ENCODE results near the gene FBXO28.
"Not testable (repeated sequence)": the region's sequence is repeated elsewhere in the genome, so short reads cannot be mapped to it uniquely, and the experiment has no call there.

Gene FBXO28

DNA sequence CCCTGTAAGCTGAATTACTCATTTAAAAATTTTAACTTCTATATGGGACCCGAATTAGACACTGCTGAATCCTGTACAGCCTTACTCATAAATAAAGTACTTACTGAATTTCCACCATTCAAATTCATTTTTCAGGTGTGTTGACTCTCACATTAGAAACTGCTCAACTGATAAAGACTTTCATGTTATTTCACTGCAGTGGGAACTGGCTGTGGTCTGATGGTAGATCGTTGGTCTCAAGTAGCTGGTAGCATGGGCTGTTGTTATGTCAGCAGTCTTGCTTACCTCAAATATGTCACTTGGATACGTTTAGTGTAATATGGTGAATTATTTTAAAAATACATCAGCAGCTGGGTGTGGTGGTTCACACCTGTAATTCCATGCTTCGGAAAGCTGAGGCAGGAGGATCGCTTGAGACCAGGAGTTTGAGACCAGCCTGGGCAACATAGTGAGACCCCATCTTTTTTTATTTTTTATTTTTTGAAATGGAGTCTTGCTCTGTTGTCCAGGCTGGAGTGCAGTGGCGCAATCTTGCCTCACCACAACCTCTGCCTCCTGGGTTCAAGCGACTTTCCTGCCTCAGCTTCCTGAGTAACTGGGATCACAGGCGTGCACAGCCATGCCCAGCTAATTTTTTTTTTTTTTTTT, 79.5 kb downstream of the FBXO28 start:
- DNase-seq, result no peak

DNA sequence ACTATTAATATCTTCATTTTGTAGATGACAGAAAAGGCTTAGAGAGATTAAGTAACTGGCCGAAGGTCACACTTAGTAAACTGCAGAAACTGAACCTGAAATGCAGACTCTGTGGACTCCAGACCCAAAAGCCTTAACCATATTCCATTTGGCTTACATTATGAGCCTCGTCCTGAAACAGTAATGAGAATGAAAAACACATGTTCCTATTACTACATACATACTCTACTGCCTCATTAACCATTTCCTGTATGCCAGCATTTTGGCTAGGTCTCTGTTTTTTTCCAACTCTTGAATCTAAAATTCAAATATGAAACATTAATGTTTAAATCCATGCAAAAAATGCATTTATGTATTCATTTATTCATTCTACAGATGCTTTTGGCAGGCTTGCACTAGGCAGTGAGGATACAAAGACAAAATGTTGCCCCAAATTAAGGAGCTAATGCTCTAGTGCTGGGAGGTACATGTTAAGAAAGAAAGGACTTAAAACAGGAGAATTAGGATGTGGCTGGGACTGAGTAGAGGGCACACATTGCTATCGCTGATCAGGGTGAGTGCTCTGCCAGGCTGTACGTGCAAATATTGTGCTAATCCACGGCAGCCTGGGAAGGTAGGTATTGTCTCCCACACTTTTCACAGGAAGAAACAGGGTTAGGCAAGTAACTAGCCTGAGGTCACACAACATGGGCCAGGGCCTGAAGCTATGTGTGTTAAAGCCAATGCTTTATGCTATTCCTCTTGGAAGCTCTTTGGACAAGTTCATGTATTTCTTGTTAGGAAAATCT, 83.1 kb downstream of the FBXO28 start:
- DNase-seq, result no peak

DNA sequence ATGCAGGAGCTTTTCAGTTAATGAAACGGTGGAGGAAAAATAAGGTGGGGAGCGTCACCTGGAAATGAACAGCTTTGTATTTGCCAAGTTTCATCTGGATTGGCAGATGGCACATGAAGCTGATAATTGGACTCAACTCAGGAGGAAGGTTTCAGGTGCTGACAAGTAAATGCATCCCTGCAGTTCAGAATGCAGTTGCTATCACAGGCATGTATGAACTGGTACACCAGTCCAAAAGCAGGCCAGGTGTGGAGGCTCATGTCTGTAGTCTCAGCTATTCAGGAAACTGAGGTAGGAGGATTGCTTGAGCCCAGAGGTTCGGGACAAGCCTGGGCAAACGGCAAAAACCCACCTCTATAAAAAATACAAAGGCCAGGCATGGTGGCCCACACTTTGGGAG, 84.7 kb downstream of the FBXO28 start:
- DNase-seq, result no peak

GRCh38 chr1:224199679-224200078, 85.8 kb downstream of the FBXO28 start:
- DNase-seq, result no peak

GRCh38 chr1:224201383-224201782, 87.5 kb downstream of the FBXO28 start:
- DNase-seq, result no peak

- DNase-seq, result no peak
These were observed 87.9 kb downstream of the FBXO28 start for GRCh38 chr1:224201853-224202252.

DNA sequence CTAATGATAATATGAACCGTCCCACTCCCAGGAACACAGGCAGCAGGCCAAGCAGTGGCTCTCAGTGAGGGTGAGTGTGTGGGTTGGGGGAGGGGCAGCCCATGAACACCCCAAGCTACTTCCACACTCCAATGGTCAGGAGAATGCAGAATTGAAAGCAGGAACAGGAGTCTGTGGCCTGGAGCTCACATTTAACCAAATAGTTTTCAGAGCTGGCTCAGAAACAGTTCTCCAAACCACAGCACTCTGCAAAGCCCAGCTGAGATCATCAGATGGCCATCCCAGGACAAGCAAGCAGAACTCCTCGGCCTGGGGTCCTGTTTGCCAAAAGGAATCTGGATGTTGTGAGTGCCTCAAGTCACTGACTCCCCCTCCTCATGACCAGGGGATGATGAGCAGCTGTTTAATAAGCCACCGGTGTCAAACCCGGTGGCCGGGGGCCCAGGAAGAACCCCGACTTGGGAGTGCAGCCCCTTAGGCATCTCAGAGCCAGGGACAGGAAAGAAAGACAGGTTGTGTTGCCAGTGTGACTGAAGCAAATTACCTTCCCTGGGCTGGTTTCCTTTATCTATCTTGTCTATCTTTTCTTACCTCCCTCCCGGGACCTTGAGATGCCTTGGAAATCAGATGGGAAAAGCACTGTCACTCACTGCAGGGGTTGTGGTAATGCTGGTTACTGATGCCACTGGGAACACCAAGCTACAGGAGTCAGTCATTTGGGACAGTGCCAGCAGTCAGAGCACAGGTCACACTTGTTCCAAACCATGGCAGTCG, 89.5 kb downstream of the FBXO28 start:
- DNase-seq, result no peak

DNA sequence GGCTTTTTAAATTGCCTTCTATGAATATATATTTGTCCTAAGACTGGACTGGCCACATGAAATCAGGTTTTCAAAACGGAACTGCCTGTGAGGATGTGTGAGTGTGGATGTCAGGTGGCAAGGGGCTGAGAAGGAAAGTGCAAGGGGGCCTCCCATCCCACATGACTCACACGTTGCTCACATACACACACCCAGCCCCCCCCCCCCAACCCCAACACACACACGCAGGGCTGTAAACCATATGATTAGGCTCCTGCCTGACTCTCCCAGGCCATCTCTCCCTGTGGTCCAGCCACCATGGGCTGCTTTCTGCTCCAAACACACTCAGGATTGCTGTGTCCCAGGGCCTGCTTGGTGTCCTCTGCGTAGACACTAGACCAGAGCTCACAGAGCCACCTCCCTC, 91.5 kb downstream of the FBXO28 start:
- DNase-seq, result peak; percentile 63

DNA sequence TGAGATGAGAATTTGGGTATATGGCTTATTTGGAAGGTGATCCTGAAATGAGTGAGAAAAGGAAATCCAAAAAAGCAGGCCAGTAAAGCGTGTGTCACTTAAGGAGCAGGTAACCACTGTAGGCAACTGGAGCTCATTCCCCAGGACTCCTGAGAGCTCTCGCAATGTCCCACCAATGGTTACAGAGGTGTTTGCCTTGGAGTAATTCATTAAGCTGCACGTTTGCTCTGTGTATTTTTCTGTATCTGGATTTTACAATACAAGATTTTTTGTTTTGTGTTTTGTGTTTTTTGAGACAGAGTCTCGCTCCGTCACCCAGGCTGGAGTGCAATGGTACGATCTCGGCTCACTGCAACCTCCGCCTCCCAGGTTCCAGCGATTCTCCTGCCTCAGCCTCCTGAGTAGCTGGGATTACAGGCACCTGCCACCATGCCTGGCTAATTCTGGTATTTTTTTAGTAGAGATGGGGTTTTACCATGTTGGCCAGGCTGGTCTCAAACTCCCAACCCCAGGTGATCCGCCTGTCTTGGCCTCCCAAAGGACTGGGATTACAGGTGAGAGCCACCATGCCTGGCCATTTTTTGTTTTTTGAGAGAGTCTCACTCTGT, 92.1 kb downstream of the FBXO28 start:
- DNase-seq, result not testable (repeated sequence)

DNA sequence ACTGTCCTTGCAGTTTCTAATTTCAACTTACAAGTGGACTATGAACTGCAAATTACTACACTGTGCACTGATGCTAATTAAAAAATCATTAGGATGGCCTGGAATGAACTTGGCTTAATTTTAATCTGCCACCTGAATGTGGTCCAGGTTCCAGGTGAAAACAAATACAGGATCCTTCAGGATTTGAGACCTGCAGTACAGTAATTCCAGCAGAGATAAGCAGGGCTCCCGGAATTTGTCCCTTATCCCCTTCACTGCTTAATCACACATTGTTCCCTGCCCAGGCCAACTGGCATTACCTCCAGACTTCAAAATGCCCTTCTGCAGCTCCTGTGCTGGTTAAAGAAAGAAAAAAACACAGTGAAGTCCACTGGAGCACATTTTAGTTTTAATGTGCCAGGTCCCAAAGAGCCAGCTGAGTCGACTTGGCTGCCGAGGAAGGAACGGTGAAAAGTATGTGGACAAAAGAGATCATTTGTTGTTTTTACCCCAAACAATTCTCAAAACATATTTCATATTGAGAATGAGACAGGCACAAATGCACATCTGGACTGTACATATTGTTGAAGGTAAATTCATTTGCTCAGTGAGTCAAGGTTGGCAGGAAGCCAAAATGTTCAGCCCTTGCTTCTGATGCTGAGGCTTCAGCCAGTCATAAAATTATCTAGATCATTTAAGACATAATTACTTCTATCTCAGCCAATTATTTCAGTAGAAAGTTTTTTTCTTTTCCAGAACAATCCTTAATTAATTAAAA, 97.5 kb downstream of the FBXO28 start:
- no peak for DNase-seq

Data from stimulated activated CD4-positive, alpha-beta T cell treated with anti-CD3 and anti-CD28 coated beads, Interleukin-1b, Interleukin-23, amount 100 ng/mL, for 48 hours (primary cell).